ENCODE measurements around the gene GFOD2. TPM values are rescaled to one million over a fixed set of nuclear protein-coding genes. Genes with fewer than 3 reads are reported as not detected.

The GFOD2 gene
- total and polyA plus RNA-seq, 9 donors: 8.3 to 15.9 (median 12.9) TPM

GRCh38 chr16:67637625-67638024 is 81.5 kb downstream of the GFOD2 start:
- intact Hi-C loops (cut with DNase I): no loop called here
- Histone ChIP-seq H3K36me3 (no peaks in the 10 kb centered on the region), H3K9me3 (no peaks in the 10 kb centered on the region), H3K4me1 (ENCODE audit: insufficient read depth) (no peaks in the 10 kb centered on the region), H3K27me3 (no peaks in the 10 kb centered on the region), H3K27ac (no peak overlapping the region), H3K4me3 (no peak overlapping the region)
- WGBS, 3 donors: 86 to 89% (median 87%) methylated on average over 12 of the region's 12 CpGs
- TF ChIP-seq CTCF (IDR thresholded peaks at IDR 0.05) (no peak), POLR2A (IDR thresholded peaks at IDR 0.05) (no peak), EP300 (IDR thresholded peaks at IDR 0.05) (no peak)
- no peak for DNase-seq

GRCh38 chr16:67636713-67637112 is 82.4 kb downstream of the GFOD2 start:
- no peak overlapping the region for H3K4me3 ChIP-seq
- WGBS, 3 donors: 80 to 89% (median 88%) methylated on average over 8 of the region's 8 CpGs
- TF ChIP-seq EP300 (IDR thresholded peaks at IDR 0.05) (no peak), CTCF (IDR thresholded peaks at IDR 0.05) (no peak), POLR2A (IDR thresholded peaks at IDR 0.05) (no peak)
- no peaks in the 10 kb centered on the region for H3K4me1 ChIP-seq (ENCODE audit: insufficient read depth)
- no peaks in the 10 kb centered on the region for H3K36me3 ChIP-seq
- H3K27me3 ChIP-seq: no peaks in the 10 kb centered on the region
- no peak overlapping the region for H3K27ac ChIP-seq
- DNase-seq: no peak
- H3K9me3 ChIP-seq: no peaks in the 10 kb centered on the region
- intact Hi-C loops (cut with DNase I): no loop called here

- no peaks in the 10 kb centered on the region for H3K9me3 ChIP-seq
- H3K27ac ChIP-seq: no peak overlapping the region
- no peaks in the 10 kb centered on the region for H3K27me3 ChIP-seq
- peak in 2 of 5 donors; percentile 43 to 59 for DNase-seq
- H3K36me3 ChIP-seq: no peaks in the 10 kb centered on the region
- intact Hi-C loops (cut with DNase I): no loop called here
- H3K4me3 ChIP-seq: no peak overlapping the region
- 37 to 46% (median 39%) methylated on average over 7 of the region's 7 CpGs for WGBS, 3 donors
- H3K4me1 ChIP-seq (ENCODE audit: insufficient read depth): no peaks in the 10 kb centered on the region
- TF ChIP-seq CTCF (IDR thresholded peaks at IDR 0.05) (no peak), EP300 (IDR thresholded peaks at IDR 0.05) (no peak), POLR2A (IDR thresholded peaks at IDR 0.05) (no peak)
Measured at GRCh38 chr16:67632415-67633172, 86.5 kb downstream of the GFOD2 start.

GRCh38 chr16:67628216-67628615 is 90.9 kb downstream of the GFOD2 start:
- Histone ChIP-seq H3K27me3 (no peaks in the 10 kb centered on the region), H3K27ac (no peak overlapping the region), H3K4me3 (no peak overlapping the region), H3K9me3 (no peaks in the 10 kb centered on the region), H3K4me1 (ENCODE audit: insufficient read depth) (no peaks in the 10 kb centered on the region), H3K36me3 (no peaks in the 10 kb centered on the region)
- 89 to 93% (median 91%) methylated on average over 14 of the region's 14 CpGs for WGBS, 3 donors
- TF ChIP-seq CTCF (IDR thresholded peaks at IDR 0.05) (no peak), EP300 (IDR thresholded peaks at IDR 0.05) (no peak), POLR2A (IDR thresholded peaks at IDR 0.05) (no peak)
- DNase-seq: no peak
- intact Hi-C loops (cut with DNase I): no loop called here

Other genes starting within 250 kb of the GFOD2 start
- 100 to 1,000 TPM in 1 of 7 donors, 10 to 100 TPM in 6; 35.8 to 113 (median 63.0) TPM for gene ATP6V0D1, start 238.2 kb downstream of the GFOD2 start, total RNA-seq
- gene ATP6V0D1, start 238.2 kb downstream of the GFOD2 start, polyA plus RNA-seq: 10 to 100 TPM; 32.5 to 66.0 TPM
- gene AGRP, start 235.8 kb downstream of the GFOD2 start, total RNA-seq: under 1 TPM in 2 of 7 donors, not detected in 5; 0.48 to 0.55 TPM
- gene AGRP, start 235.8 kb downstream of the GFOD2 start, polyA plus RNA-seq: under 1 TPM in 1 of 2 donors, not detected in 1; 0.11 TPM
- gene RIPOR1, start 190.5 kb downstream of the GFOD2 start, total RNA-seq: 10 to 100 TPM; 22.3 to 96.3 (median 85.6) TPM
- gene RIPOR1, start 190.5 kb downstream of the GFOD2 start, polyA plus RNA-seq: 10 to 100 TPM; 31.9 to 38.7 TPM
- 10 to 100 TPM; 21.0 to 47.6 (median 42.2) TPM for gene CTCF, start 156.8 kb downstream of the GFOD2 start, total RNA-seq
- gene CTCF, start 156.8 kb downstream of the GFOD2 start, polyA plus RNA-seq: 10 to 100 TPM; 26.8 to 48.4 TPM
- gene CARMIL2, start 74.2 kb downstream of the GFOD2 start, total RNA-seq: 1 to 10 TPM in 2 of 7 donors, under 1 TPM in 4, not detected in 1; 0.23 to 1.5 (median 0.61) TPM
- under 1 TPM; 0.10 to 0.51 TPM for gene CARMIL2, start 74.2 kb downstream of the GFOD2 start, polyA plus RNA-seq
- gene ACD, start 59.1 kb downstream of the GFOD2 start, total RNA-seq: 10 to 100 TPM; 22.5 to 40.8 (median 29.4) TPM
- gene ACD, start 59.1 kb downstream of the GFOD2 start, polyA plus RNA-seq: 10 to 100 TPM in 1 of 2 donors, 1 to 10 TPM in 1; 5.3 to 35.8 TPM
- gene PARD6A, start 58.4 kb downstream of the GFOD2 start, total RNA-seq: 10 to 100 TPM in 1 of 7 donors, 1 to 10 TPM in 6; 2.7 to 12.9 (median 5.1) TPM
- gene PARD6A, start 58.4 kb downstream of the GFOD2 start, polyA plus RNA-seq: 1 to 10 TPM in 1 of 2 donors, under 1 TPM in 1; 0.53 to 3.0 TPM
- 10 to 100 TPM; 17.3 to 45.6 (median 21.7) TPM for gene ENKD1, start 52.6 kb downstream of the GFOD2 start, total RNA-seq
- 10 to 100 TPM in 1 of 2 donors, 1 to 10 TPM in 1; 8.0 to 29.8 TPM for gene ENKD1, start 52.6 kb downstream of the GFOD2 start, polyA plus RNA-seq
- gene C16orf86, start 52.5 kb downstream of the GFOD2 start, total RNA-seq: 1 to 10 TPM; 2.2 to 8.2 (median 4.6) TPM
- gene C16orf86, start 52.5 kb downstream of the GFOD2 start, polyA plus RNA-seq: 1 to 10 TPM in 1 of 2 donors, under 1 TPM in 1; 0.13 to 6.8 TPM
- gene RANBP10, start 87.2 kb upstream of the GFOD2 start, total RNA-seq: 10 to 100 TPM in 6 of 7 donors, 1 to 10 TPM in 1; 8.3 to 19.6 (median 17.1) TPM
- gene RANBP10, start 87.2 kb upstream of the GFOD2 start, polyA plus RNA-seq: 10 to 100 TPM; 13.0 to 15.5 TPM
- gene TSNAXIP1, start 87.6 kb upstream of the GFOD2 start, total RNA-seq: 10 to 100 TPM in 1 of 7 donors, 1 to 10 TPM in 6; 2.4 to 13.1 (median 3.2) TPM
- gene TSNAXIP1, start 87.6 kb upstream of the GFOD2 start, polyA plus RNA-seq: 1 to 10 TPM; 2.7 to 3.7 TPM
- gene THAP11, start 123.0 kb upstream of the GFOD2 start, total RNA-seq: 10 to 100 TPM; 31.0 to 59.7 (median 46.6) TPM
- gene THAP11, start 123.0 kb upstream of the GFOD2 start, polyA plus RNA-seq: 10 to 100 TPM; 17.3 to 30.6 TPM
- gene NUTF2, start 127.6 kb upstream of the GFOD2 start, total RNA-seq: 10 to 100 TPM; 35.9 to 98.1 (median 67.8) TPM
- gene NUTF2, start 127.6 kb upstream of the GFOD2 start, polyA plus RNA-seq: 100 to 1,000 TPM in 1 of 2 donors, 10 to 100 TPM in 1; 67.6 to 105 TPM
- gene CENPT, start 128.4 kb upstream of the GFOD2 start, total RNA-seq: 10 to 100 TPM; 35.8 to 44.9 (median 42.0) TPM
- gene CENPT, start 128.4 kb upstream of the GFOD2 start, polyA plus RNA-seq: 10 to 100 TPM; 18.4 to 57.4 TPM
- 10 to 100 TPM; 34.7 to 65.3 (median 54.0) TPM for gene EDC4, start 153.7 kb upstream of the GFOD2 start, total RNA-seq
- gene EDC4, start 153.7 kb upstream of the GFOD2 start, polyA plus RNA-seq: 10 to 100 TPM; 29.8 to 37.9 TPM
- gene NRN1L, start 165.6 kb upstream of the GFOD2 start, total RNA-seq: 1 to 10 TPM in 6 of 7 donors, under 1 TPM in 1; 0.95 to 3.9 (median 2.5) TPM
- 1 to 10 TPM in 1 of 2 donors, not detected in 1; 4.7 TPM for gene NRN1L, start 165.6 kb upstream of the GFOD2 start, polyA plus RNA-seq
- 10 to 100 TPM; 13.6 to 38.9 (median 31.6) TPM for gene PSKH1, start 173.9 kb upstream of the GFOD2 start, total RNA-seq
- gene PSKH1, start 173.9 kb upstream of the GFOD2 start, polyA plus RNA-seq: 10 to 100 TPM in 1 of 2 donors, 1 to 10 TPM in 1; 9.6 to 26.6 TPM
- gene CTRL, start 212.5 kb upstream of the GFOD2 start, total RNA-seq: 1 to 10 TPM; 1.5 to 4.4 (median 2.5) TPM
- gene CTRL, start 212.5 kb upstream of the GFOD2 start, polyA plus RNA-seq: 1 to 10 TPM in 1 of 2 donors, under 1 TPM in 1; 0.35 to 2.5 TPM
- gene PSMB10, start 217.5 kb upstream of the GFOD2 start, total RNA-seq: 10 to 100 TPM; 26.2 to 64.4 (median 50.8) TPM
- 10 to 100 TPM in 1 of 2 donors, 1 to 10 TPM in 1; 5.8 to 63.1 TPM for gene PSMB10, start 217.5 kb upstream of the GFOD2 start, polyA plus RNA-seq
- gene LCAT, start 224.8 kb upstream of the GFOD2 start, total RNA-seq: 10 to 100 TPM; 10.5 to 31.2 (median 22.0) TPM
- gene LCAT, start 224.8 kb upstream of the GFOD2 start, polyA plus RNA-seq: 10 to 100 TPM in 1 of 2 donors, 1 to 10 TPM in 1; 7.5 to 15.0 TPM
- gene SLC12A4, start 249.3 kb upstream of the GFOD2 start, total RNA-seq: 10 to 100 TPM; 27.7 to 85.6 (median 56.5) TPM
- 10 to 100 TPM; 29.7 to 48.7 TPM for gene SLC12A4, start 249.3 kb upstream of the GFOD2 start, polyA plus RNA-seq